Hepatocyte (in vitro differentiated cells): Measurements from ENCODE around the gene TM6SF1. TPM values are rescaled to one million over a fixed set of nuclear protein-coding genes. Genes with fewer than 3 reads are reported as not detected.

Source experiments
- DNase-seq: peaks from one replicate; pipeline ENCODE4 v3.0.0-alpha.2; 2016; ENCODE audit warnings: low spot score
- H2AFZ ChIP-seq: fragments of 200-600 bp; sonication (generic); 2 replicates; pipeline ENCODE4 v1.6.0; 2016; ENCODE audit warnings: antibody characterized with exemption, mild to moderate bottlenecking
- H3K27ac ChIP-seq: fragments of 200-600 bp; sonication (generic); 2 replicates; pipeline ENCODE4 v1.5.1; 2016; ENCODE audit warnings: mild to moderate bottlenecking
- H3K27me3 ChIP-seq: fragments of 200-600 bp; sonication (generic); 2 replicates; pipeline ENCODE4 v1.6.1; 2016
- H3K36me3 ChIP-seq: fragments of 200-600 bp; sonication (generic); replicated peaks from 2 replicates; pipeline ENCODE4 v1.5.1; 2016; ENCODE audit warnings: low read depth; ENCODE audit not compliant: insufficient read depth
- H3K4me1 ChIP-seq: fragments of 200-600 bp; sonication (generic); 2 replicates; pipeline ENCODE4 v1.5.1; 2016; ENCODE audit warnings: mild to moderate bottlenecking, moderate library complexity; ENCODE audit not compliant: insufficient read depth
- H3K4me2 ChIP-seq: fragments of 200-600 bp; sonication (generic); 2 replicates; pipeline ENCODE4 v1.6.0; 2016
- H3K4me3 ChIP-seq: fragments of 200-600 bp; sonication (generic); 2 replicates; pipeline ENCODE4 v1.5.1; 2016; ENCODE audit warnings: mild to moderate bottlenecking
- H3K79me2 ChIP-seq: fragments of 200-600 bp; sonication (generic); 2 replicates; pipeline ENCODE4 v1.6.0; 2017; ENCODE audit warnings: mild to moderate bottlenecking
- H3K9me2 ChIP-seq: fragments of 200-600 bp; sonication (generic); replicated peaks from 2 replicates; pipeline ENCODE4 v1.6.0; 2017; ENCODE audit warnings: mild to moderate bottlenecking; ENCODE audit not compliant: insufficient read depth
- H3K9me3 ChIP-seq: fragments of 200-600 bp; sonication (generic); 2 replicates; pipeline ENCODE4 v1.5.1; 2016; ENCODE audit warnings: low read depth, mild to moderate bottlenecking
- H4K20me1 ChIP-seq: fragments of 200-600 bp; sonication (generic); 2 replicates; pipeline ENCODE4 v1.6.0; 2016; ENCODE audit warnings: mild to moderate bottlenecking; ENCODE audit not compliant: insufficient read depth, poor library complexity, severe bottlenecking
- CTCF ChIP-seq: fragments of 200-600 bp; sonication (generic); IDR thresholded peaks from 2 replicates; pipeline ENCODE4 v1.5.1; 2016; ENCODE audit warnings: antibody characterized with exemption, mild to moderate bottlenecking; ENCODE audit not compliant: poor library complexity
- EZH2 ChIP-seq: fragments of 200-600 bp; sonication (generic); IDR thresholded peaks from 2 replicates; pipeline ENCODE4 v1.6.1; 2016; ENCODE audit warnings: antibody characterized with exemption, mild to moderate bottlenecking, borderline replicate concordance
- EZH2phosphoT487 ChIP-seq: fragments of 200-600 bp; sonication (generic); IDR thresholded peaks from one replicate; pipeline ENCODE4 v1.6.1; 2018; ENCODE audit warnings: antibody characterized with exemption, mild to moderate bottlenecking, low read depth, moderate library complexity; ENCODE audit not compliant: unreplicated experiment, severe bottlenecking
- WGBS: methylation state at CpG from one replicate; pipeline ENCODE4 v1.1.6; 2016; ENCODE audit warnings: low lambda C conversion rate; ENCODE audit errors: missing lambda C conversion rate; 5-methylcytosine and 5-hydroxymethylcytosine counted together
- polyA plus RNA-seq: library from polyadenylated mRNA; unstranded; fragments of >200 nt; fragmentation: Nextera tagmentation; extraction: Ambion mirVana; gene quantifications from 2 replicates; pipeline ENCODE4 v1.2.1, GENCODE V29; 2016
- total RNA-seq: library from RNA; depleted of rRNA; stranded (reverse); fragments of >200 nt; gene quantifications from 2 replicates; pipeline ENCODE4 v1.2.3, GENCODE V29; 2014

Gene TM6SF1
- total and polyA plus RNA-seq, 2 experiments from 2014 or later = 0.20 to 0.35 TPM

GRCh38 chr15:83111149-83111548 lies 3.7 kb downstream of the TM6SF1 start:
- Histone ChIP-seq H4K20me1 (no peaks in the 10 kb centered on the region), H3K9me2 (no peaks in the 10 kb centered on the region), H3K4me2 (no peak overlapping the region), H3K9me3 (no peaks in the 10 kb centered on the region), H3K27ac (no peak overlapping the region), H3K27me3 (peaks cover 42% of the 10 kb centered on the region), H3K79me2 (no peaks in the 10 kb centered on the region), H3K4me1 (no peaks in the 10 kb centered on the region), H3K36me3 (no peaks in the 10 kb centered on the region), H3K4me3 (no peak overlapping the region), H2AFZ (no peak overlapping the region)
- WGBS = 96% methylated on average over 3 of the region's 3 CpGs
- DNase-seq = no peak
- TF ChIP-seq CTCF = no peak

GRCh38 chr15:83112233-83112955 lies 4.9 kb downstream of the TM6SF1 start:
- Histone ChIP-seq H3K4me2 (no peak overlapping the region), H3K27ac (no peak overlapping the region), H3K36me3 (no peaks in the 10 kb centered on the region)

GRCh38 chr15:83112956-83113299 lies 5.5 kb downstream of the TM6SF1 start:
- Histone ChIP-seq H3K79me2 (no peaks in the 10 kb centered on the region), H3K27me3 (peaks cover 29% of the 10 kb centered on the region), H3K9me2 (no peaks in the 10 kb centered on the region), H3K9me3 (no peaks in the 10 kb centered on the region), H3K36me3 (no peaks in the 10 kb centered on the region), H3K4me2 (no peak overlapping the region), H2AFZ (no peak overlapping the region), H3K4me3 (no peak overlapping the region), H4K20me1 (no peaks in the 10 kb centered on the region), H3K4me1 (no peaks in the 10 kb centered on the region), H3K27ac (no peak overlapping the region)
- no peak for DNase-seq
- WGBS = 81% methylated on average over 3 of the region's 3 CpGs
- no peak for TF ChIP-seq CTCF
- no peak for TF ChIP-seq EZH2
- TF ChIP-seq EZH2phosphoT487 = no peak

More at GRCh38 chr15:83112233-83112955, 4.9 kb downstream of the TM6SF1 start:
- no peaks in the 10 kb centered on the region for H3K9me3 ChIP-seq
- H3K9me2 ChIP-seq = no peaks in the 10 kb centered on the region
- H3K27me3 ChIP-seq = peaks cover 33% of the 10 kb centered on the region
- H3K79me2 ChIP-seq = no peaks in the 10 kb centered on the region
- no peak overlapping the region for H3K4me3 ChIP-seq
- H4K20me1 ChIP-seq = no peaks in the 10 kb centered on the region
- no peak for DNase-seq
- TF ChIP-seq CTCF (no peak), EZH2phosphoT487 (no peak), EZH2 (no peak)
- no peak overlapping the region for H2AFZ ChIP-seq
- H3K4me1 ChIP-seq = no peaks in the 10 kb centered on the region
- 86% methylated on average over 8 of the region's 8 CpGs for WGBS
